ENCODE data around the gene ARMC7. TPM values are rescaled to one million over a fixed set of nuclear protein-coding genes. Genes with fewer than 3 reads are reported as not detected.

The ARMC7 gene
- total and polyA plus RNA-seq, 2 of the 13 experiments (the other 11 are each of a cell fraction or from before 2014, with no cell fraction given) = 3.9 to 4.2 TPM

GRCh38 chr17:75113798-75114551 is 4.2 kb downstream of the ARMC7 start (continued):
- TF ChIP-seq HNF1B (CRISPR knock-in tag; IDR thresholded peaks at IDR 0.05) (no peak), SMAD3 (CRISPR knock-in tag; IDR thresholded peaks at IDR 0.05) (0 out of 2 replicates have a peak, but pooled peaks have one; percentile 70), SETDB1 (CRISPR knock-in tag; IDR thresholded peaks at IDR 0.05; ENCODE audit: borderline replicate concordance) (no peak), SATB2 (CRISPR knock-in tag; IDR thresholded peaks at IDR 0.05) (no peak), ZNF891 (CRISPR knock-in tag; IDR thresholded peaks at IDR 0.05) (no peak), FUBP1 (CRISPR knock-in tag; IDR thresholded peaks at IDR 0.05; ENCODE audit: borderline replicate concordance) (no peak)
